Hematopoietic multipotent progenitor cell treated with erythropoietin and hydrocortisone succinate and interleukin-3 and kit ligand, for 4 days (in vitro differentiated cells): ENCODE data around the gene ENPP6.

Source experiments
- DNase-seq: peaks from one replicate; pipeline ENCODE4 v3.0.0-alpha.2; 2015

Gene ENPP6

GRCh38 chr4:184046148-184046547 is 171.5 kb downstream of the ENPP6 start:
- DNase-seq: no peak

GRCh38 chr4:184041156-184041555 is 176.5 kb downstream of the ENPP6 start:
- no peak for DNase-seq

- peak; percentile 44 for DNase-seq
These were observed 177.7 kb downstream of the ENPP6 start for GRCh38 chr4:184039963-184040383.
